ENCODE results near the gene FRMD4A. TPM values are rescaled to one million over a fixed set of nuclear protein-coding genes. Genes with fewer than 3 reads are reported as not detected.

The FRMD4A gene
- polyA plus RNA-seq, 1 of the 3 experiments (the other 2 are of a cell fraction): 37.7 TPM

- TF ChIP-seq, protein P1, sequence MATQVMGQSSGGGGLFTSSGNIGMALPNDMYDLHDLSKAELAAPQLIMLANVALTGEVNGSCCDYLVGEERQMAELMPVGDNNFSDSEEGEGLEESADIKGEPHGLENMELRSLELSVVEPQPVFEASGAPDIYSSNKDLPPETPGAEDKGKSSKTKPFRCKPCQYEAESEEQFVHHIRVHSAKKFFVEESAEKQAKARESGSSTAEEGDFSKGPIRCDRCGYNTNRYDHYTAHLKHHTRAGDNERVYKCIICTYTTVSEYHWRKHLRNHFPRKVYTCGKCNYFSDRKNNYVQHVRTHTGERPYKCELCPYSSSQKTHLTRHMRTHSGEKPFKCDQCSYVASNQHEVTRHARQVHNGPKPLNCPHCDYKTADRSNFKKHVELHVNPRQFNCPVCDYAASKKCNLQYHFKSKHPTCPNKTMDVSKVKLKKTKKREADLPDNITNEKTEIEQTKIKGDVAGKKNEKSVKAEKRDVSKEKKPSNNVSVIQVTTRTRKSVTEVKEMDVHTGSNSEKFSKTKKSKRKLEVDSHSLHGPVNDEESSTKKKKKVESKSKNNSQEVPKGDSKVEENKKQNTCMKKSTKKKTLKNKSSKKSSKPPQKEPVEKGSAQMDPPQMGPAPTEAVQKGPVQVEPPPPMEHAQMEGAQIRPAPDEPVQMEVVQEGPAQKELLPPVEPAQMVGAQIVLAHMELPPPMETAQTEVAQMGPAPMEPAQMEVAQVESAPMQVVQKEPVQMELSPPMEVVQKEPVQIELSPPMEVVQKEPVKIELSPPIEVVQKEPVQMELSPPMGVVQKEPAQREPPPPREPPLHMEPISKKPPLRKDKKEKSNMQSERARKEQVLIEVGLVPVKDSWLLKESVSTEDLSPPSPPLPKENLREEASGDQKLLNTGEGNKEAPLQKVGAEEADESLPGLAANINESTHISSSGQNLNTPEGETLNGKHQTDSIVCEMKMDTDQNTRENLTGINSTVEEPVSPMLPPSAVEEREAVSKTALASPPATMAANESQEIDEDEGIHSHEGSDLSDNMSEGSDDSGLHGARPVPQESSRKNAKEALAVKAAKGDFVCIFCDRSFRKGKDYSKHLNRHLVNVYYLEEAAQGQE (IDR thresholded peaks at IDR 0.05; ENCODE audit: low read depth, low read length): no peak
- TF ChIP-seq RXRA (IDR thresholded peaks at IDR 0.05; ENCODE audit: borderline replicate concordance, low read depth): no peak
- TF ChIP-seq, protein P2, sequence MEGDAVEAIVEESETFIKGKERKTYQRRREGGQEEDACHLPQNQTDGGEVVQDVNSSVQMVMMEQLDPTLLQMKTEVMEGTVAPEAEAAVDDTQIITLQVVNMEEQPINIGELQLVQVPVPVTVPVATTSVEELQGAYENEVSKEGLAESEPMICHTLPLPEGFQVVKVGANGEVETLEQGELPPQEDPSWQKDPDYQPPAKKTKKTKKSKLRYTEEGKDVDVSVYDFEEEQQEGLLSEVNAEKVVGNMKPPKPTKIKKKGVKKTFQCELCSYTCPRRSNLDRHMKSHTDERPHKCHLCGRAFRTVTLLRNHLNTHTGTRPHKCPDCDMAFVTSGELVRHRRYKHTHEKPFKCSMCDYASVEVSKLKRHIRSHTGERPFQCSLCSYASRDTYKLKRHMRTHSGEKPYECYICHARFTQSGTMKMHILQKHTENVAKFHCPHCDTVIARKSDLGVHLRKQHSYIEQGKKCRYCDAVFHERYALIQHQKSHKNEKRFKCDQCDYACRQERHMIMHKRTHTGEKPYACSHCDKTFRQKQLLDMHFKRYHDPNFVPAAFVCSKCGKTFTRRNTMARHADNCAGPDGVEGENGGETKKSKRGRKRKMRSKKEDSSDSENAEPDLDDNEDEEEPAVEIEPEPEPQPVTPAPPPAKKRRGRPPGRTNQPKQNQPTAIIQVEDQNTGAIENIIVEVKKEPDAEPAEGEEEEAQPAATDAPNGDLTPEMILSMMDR (IDR thresholded peaks at IDR 0.05): no peak
- TF ChIP-seq ZBTB33 (IDR thresholded peaks at IDR 0.05; ENCODE audit: borderline replicate concordance, low read depth): no peak
- TF ChIP-seq FOXM1 (IDR thresholded peaks at IDR 0.05; ENCODE audit: low read depth): no peak
- TF ChIP-seq EP300 (IDR thresholded peaks at IDR 0.05; ENCODE audit: borderline replicate concordance in 1 of 2, low read depth in 1 of 2, low read length in 1 of 2): peak in 1 of 2 experiments; percentile 88; a peak in 1 of 4 replicates
- TF ChIP-seq TEAD4 (IDR thresholded peaks at IDR 0.05; ENCODE audit: borderline replicate concordance, insufficient read depth): no peak
- no peak for TF ChIP-seq PBX3 (IDR thresholded peaks at IDR 0.05)
- TF ChIP-seq TCF12 (IDR thresholded peaks at IDR 0.05): 0 out of 2 replicates have a peak, but pooled peaks have one; percentile 26
- TF ChIP-seq FOSL2 (IDR thresholded peaks at IDR 0.05; ENCODE audit: borderline replicate concordance, low read depth): no peak
- no peak for TF ChIP-seq ELF1 (IDR thresholded peaks at IDR 0.05)
- TF ChIP-seq, protein P3, sequence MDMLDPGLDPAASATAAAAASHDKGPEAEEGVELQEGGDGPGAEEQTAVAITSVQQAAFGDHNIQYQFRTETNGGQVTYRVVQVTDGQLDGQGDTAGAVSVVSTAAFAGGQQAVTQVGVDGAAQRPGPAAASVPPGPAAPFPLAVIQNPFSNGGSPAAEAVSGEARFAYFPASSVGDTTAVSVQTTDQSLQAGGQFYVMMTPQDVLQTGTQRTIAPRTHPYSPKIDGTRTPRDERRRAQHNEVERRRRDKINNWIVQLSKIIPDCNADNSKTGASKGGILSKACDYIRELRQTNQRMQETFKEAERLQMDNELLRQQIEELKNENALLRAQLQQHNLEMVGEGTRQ (IDR thresholded peaks at IDR 0.05; ENCODE audit: borderline replicate concordance, low read depth, low read length): no peak
Observed at GRCh38 chr10:13848520-13849445, 481.9 kb downstream of the FRMD4A start (continued).
